ENCODE data around the gene NEDD4.
A peak's percentile ranks its signal among the peaks of the same experiment; 100 is the strongest.
"Not testable (repeated sequence)": the region's sequence is repeated elsewhere in the genome, so short reads cannot be mapped to it uniquely, and the experiment has no call there.

NEDD4 gene

GRCh38 chr15:55829826-55830225 is 163.6 kb downstream of the NEDD4 start:
- no peak for DNase-seq (ENCODE audit: low read depth in 3 of 3)

GRCh38 chr15:55827955-55828354 is 165.5 kb downstream of the NEDD4 start:
- DNase-seq (ENCODE audit: low read depth in 3 of 3) = no peak

GRCh38 chr15:55827204-55827603 is 166.2 kb downstream of the NEDD4 start:
- DNase-seq (ENCODE audit: low read depth in 3 of 3) = no peak

DNA sequence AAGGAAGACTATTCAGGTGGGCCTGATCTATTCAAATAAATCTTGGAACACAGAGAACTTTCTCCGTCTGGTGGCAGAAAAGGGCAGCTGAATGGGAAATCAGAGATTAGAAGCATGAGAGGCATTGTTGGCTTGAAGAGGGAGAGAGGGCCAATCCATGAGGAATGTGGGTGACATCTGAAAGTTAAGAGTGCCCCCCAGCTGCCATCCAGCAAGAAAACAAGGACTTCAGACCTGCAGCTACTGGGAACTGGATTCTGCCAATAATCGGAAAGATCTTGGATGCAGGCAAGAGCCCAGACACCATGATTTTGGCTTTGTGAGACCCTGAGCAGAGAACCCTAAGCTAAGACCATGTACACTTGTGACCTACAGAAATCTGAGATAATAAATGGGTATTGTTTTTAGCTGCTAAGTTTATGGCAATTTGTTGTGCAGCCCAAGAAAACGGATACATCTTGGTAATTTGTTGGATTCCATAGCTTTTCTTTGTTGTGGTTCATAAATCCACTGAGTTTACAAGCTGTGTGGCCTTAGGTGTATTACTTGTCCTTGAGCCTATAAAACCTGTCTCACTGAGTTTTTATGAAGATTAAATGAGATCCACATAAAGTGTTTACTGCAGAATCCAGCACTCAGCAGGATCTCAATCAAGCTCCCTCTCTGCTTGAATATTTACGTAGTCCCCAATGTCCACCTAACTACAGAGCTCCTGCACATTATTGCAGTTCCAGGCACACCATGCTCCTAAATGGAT is 168.4 kb downstream of the NEDD4 start:
- DNase-seq (ENCODE audit: low read depth in 3 of 3) = no peak

- no peak for DNase-seq (ENCODE audit: low read depth in 3 of 3)
Observed at GRCh38 chr15:55823699-55824340, 169.6 kb downstream of the NEDD4 start.

- DNase-seq (ENCODE audit: low read depth in 3 of 3) = no peak
Observed at GRCh38 chr15:55823191-55823670, 170.2 kb downstream of the NEDD4 start.

DNA sequence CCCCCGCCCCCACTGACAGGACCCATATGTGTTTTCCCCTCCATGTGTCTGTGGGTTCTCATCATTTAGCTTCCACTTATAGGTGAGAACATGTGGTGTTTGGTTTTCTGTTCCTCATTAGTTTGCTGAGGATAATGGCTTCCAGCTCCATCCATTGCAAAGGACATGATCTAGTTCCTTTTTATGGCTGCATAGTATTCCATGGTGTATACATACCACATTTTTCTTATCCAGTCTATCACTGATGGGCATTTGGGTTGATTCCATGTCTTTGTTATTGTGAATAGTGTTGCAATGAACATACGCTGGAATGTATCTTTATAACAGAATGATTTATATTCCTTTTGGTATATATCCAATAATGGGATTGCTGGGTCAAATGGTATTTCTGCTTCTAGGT is 171.7 kb downstream of the NEDD4 start:
- DNase-seq (ENCODE audit: low read depth in 3 of 3) = not testable (repeated sequence)

GRCh38 chr15:55820043-55820442 is 173.4 kb downstream of the NEDD4 start:
- DNase-seq (ENCODE audit: low read depth in 3 of 3) = no peak

DNA sequence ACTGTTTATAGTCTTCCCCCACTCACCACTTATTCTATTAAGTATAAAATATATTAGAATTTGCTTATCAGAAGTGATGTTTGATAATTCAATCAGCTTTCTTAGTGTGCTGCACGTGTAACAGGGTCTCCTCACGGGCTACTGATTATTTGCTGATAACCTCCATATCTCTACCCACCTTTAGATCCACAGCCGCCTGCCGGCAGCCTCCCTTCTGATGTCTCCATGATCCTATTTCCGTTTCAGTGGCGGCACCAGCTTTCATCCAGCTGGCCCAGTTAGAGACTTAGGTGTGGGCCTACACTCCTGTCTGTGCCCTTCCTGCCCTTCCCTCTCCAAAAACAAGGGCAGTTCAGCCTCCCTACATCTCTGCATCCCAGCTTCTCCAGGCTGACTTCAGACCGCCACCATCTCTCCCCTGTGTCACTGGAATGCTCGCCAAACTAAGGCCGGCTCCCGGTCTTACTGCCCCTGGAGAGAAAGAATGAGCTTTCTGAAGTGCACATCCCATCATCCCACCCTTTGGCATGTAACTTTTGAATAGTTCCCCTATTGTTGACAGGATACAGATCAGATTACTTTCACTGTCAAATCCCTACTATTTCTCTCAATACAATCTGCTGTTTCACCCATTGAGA is 173.9 kb downstream of the NEDD4 start:
- DNase-seq (ENCODE audit: low read depth in 3 of 3) = no peak

DNA sequence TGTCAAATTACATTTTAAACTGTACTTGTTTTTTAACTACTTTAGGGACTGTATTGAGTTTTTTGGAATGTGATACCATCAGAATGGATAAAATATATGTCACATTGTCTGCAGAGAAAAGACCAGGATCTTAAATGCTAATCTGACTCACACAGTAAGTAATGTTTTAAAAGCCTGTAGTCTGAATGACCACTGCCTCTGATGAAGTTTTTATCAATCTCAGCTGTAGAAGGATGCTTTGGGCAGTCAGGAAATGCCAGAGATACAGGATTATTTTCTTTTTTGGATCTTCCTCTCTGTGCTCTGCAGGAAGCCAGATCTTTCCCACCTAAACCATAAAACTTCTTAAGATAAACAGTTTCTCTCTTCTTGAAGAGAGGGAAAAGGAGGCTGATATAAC is 177.4 kb downstream of the NEDD4 start:
- no peak for DNase-seq (ENCODE audit: low read depth in 3 of 3)

DNA sequence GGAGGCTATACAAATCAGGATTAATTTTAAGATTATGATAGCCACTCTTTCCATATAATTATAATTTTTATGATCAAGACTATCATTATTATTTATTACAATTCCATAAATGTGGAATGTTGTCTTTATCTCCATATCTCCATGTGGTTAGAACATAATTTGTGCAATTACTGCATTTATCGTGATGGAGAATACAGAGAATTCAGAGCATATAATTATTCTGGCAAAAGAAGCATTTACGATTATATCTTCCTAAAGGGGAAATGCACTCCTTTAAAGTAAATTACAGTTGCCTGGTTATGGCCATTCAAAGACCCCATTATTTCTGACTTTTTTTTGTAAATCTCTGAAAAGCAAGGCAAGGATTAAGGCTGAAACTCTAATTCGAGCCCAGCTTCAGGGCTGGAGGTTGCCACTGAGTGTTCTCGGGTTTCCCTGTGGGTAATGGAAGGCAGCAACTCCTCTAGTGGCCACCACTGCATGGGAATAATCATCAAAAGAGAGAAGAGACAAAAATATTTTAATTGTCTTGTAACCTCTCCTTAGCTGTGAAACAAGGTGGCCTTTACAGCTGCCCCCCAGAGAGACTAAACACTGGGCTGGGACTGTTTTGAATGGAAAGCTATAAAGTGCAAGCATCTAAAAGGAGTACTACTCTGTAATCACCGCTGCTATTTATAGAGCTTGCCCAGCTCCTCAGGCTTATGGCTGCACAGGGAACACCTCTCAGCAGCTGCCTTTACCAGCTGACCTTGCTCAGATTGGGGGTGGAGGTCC is 190.6 kb downstream of the NEDD4 start:
- DNase-seq (ENCODE audit: low read depth in 3 of 3) = no peak

- no peak for DNase-seq (ENCODE audit: low read depth in 3 of 3)
Observed at GRCh38 chr15:55800216-55800615, 193.2 kb downstream of the NEDD4 start.

- peak in 2 of 3 donors; percentile 9 for DNase-seq (ENCODE audit: low read depth in 3 of 3)
Observed at GRCh38 chr15:55799291-55800212, 193.9 kb downstream of the NEDD4 start.

- no peak for DNase-seq (ENCODE audit: low read depth in 3 of 3)
Observed at GRCh38 chr15:55796321-55796965, 197.0 kb downstream of the NEDD4 start.

GRCh38 chr15:55795031-55795430 is 198.4 kb downstream of the NEDD4 start:
- no peak for DNase-seq (ENCODE audit: low read depth in 3 of 3)

DNA sequence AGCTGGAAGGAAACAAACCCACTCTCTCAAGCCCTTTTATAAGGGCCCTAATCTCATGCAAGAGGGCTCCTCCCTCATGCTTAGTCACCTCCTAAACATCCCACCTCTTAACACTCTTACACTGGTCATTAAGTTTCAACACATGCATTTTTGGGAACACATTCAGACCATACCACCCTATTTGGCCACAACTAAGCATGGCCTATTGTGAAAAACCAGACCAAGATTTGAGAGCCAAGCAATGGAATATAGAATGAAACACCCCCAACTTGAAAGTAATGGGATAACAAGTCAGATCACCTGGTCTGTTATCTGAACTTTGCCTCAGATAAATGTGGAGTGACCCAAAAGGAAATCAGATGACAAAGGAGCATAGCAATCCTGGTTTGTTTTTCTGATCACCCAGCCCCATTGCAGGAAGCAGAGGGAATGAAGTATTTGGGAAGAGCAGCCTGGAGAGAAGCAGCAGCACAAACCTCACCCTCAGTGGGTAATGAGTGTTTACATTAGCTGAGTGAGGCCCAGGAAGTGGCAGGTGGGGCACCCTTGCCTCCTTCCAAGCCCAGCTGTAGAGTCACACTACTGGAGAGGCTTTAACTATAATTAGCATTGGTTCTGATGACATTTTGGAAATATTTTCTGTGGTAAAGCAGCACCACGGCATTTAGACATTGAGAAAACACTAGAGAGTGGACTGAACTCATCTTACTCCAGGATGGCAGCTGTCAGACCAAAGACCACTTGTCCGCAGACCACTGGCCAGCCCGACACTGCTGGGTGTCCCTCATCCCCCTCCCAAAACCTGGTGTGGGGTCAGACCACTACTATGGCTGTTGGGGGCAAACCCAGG is 201.6 kb downstream of the NEDD4 start:
- no peak for DNase-seq (ENCODE audit: low read depth in 3 of 3)

GRCh38 chr15:55789066-55789660 is 204.2 kb downstream of the NEDD4 start:
- peak; percentile 30 to 65 (median 55) for DNase-seq (ENCODE audit: low read depth in 3 of 3)

DNA sequence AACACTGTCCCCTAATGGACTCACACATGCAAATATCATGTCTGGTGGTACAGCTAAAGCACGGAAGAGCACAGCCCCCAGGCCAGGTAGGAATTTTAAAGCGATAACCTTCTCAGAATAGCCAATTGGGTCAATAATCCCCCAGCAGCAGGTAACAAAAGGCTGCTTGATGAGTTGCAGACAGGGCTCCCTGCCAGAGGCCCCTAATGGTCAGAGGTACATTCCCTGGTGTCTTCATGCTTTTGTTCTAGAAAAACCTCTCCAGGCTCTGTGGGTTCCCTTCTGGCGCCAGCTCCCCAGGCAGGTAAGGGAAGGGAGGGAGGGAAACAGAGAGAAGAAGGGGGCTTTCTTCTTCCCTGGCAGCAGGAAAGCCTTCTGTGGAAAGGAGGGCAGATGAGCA is 207.1 kb downstream of the NEDD4 start:
- DNase-seq (ENCODE audit: low read depth in 3 of 3) = no peak

GRCh38 chr15:55785593-55785992 is 207.8 kb downstream of the NEDD4 start:
- not testable (repeated sequence) for DNase-seq (ENCODE audit: low read depth in 3 of 3)

Data from stimulated activated CD4-positive, alpha-beta T cell treated with anti-CD3 and anti-CD28 coated beads, TNF-alpha, amount 100 ng/mL, for 48 hours (primary cell).